A549 (cell line): ENCODE data around the gene PIGP.

Experiments used
- CEBPB ChIP-seq, 2 experiments: fragments of >200 bp in 1 of 2; sonication (Bioruptor Twin) in 1 of 2; formaldehyde crosslinking in 1 of 2; IDR thresholded peaks; 2 replicates each; pipeline ENCODE4 v1.6.1; 2012 to 2016
- CHD4 ChIP-seq: fragments of 200-600 bp; sonication (generic); IDR thresholded peaks from 2 replicates; pipeline ENCODE4 v1.6.1; 2016; ENCODE audit warnings: antibody characterized with exemption, mild to moderate bottlenecking, borderline replicate concordance
- ELK1 ChIP-seq: fragments of 150-350 bp; IDR thresholded peaks from 2 replicates; pipeline ENCODE4 v1.6.1; 2014; ENCODE audit warnings: low read depth, mild to moderate bottlenecking, low read length
- POLR2A ChIP-seq: IDR thresholded peaks from 2 replicates; pipeline ENCODE4 v1.6.1; 2012; ENCODE audit warnings: mild to moderate bottlenecking, low read length
- POLR2AphosphoS2 ChIP-seq: conservative IDR thresholded peaks from 2 replicates; pipeline ENCODE4 v1.6.1; 2012; ENCODE audit warnings: low read length, improper control_type of control experiment, inconsistent platforms
- SMC3 ChIP-seq: fragments of >200 bp; sonication (Bioruptor Twin); formaldehyde crosslinking; IDR thresholded peaks from 3 replicates; pipeline ENCODE4 v1.6.1; 2018; ENCODE audit warnings: inconsistent platforms
- SREBF2 ChIP-seq: fragments of 450-650 bp; IDR thresholded peaks from 2 replicates; pipeline ENCODE4 v1.6.1; 2014; ENCODE audit warnings: mild to moderate bottlenecking, moderate library complexity
- ZSCAN20 ChIP-seq: fragments of 250-450 bp; sonication (Bioruptor Pico); IDR thresholded peaks from 2 replicates; pipeline ENCODE4 v1.8.0; 2022; ENCODE audit warnings: mild to moderate bottlenecking, moderate library complexity
- TF ChIP-seq, protein P1 (sequence below): fragments of >200 bp; sonication (Bioruptor Twin); formaldehyde crosslinking; IDR thresholded peaks from 3 replicates; pipeline ENCODE4 v1.5.1; 2016
- TF ChIP-seq, protein P2 (sequence below): fragments of 450-650 bp; IDR thresholded peaks from 2 replicates; pipeline ENCODE4 v1.6.1; 2014; ENCODE audit warnings: antibody characterized with exemption
- TF ChIP-seq, protein P3 (sequence below): IDR thresholded peaks from 2 replicates; pipeline ENCODE4 v1.6.1; 2012

DNA sequence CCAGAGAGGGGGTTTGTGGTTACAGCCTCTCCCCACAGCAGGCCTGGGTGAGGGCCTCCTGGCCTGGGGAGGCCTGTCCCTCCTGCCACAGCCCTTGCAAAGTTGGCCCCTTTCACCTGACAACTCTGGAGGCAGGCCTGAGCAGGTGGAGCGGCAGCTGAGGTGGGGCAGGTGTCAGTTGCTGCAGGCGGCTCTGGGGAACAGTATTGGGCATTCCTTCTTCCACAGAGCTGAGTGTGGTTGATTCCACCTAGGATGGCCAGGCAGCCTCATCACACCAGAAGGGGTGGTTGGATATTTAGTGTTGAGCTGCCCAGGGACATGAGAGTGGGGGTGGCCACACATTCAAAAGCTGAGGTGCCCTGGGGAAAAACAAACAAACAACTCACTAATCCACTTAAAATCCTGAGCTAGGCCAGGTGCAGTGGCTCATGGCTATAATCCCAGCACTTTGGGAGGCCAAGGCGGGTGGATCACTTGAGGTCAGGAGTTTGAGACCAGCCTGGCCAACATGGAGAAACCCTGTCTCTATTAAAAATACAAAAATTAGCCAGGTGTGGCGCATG lies 31.1 kb downstream of the PIGP start:
- TF ChIP-seq POLR2A (no peak), ELK1 (no peak), POLR2AphosphoS2 (no peak), SMC3 (no peak), ZSCAN20 (no peak), CEBPB (IDR thresholded peaks at IDR 0.05) (no peak), CHD4 (no peak), SREBF2 (no peak)
- TF ChIP-seq, protein P1, sequence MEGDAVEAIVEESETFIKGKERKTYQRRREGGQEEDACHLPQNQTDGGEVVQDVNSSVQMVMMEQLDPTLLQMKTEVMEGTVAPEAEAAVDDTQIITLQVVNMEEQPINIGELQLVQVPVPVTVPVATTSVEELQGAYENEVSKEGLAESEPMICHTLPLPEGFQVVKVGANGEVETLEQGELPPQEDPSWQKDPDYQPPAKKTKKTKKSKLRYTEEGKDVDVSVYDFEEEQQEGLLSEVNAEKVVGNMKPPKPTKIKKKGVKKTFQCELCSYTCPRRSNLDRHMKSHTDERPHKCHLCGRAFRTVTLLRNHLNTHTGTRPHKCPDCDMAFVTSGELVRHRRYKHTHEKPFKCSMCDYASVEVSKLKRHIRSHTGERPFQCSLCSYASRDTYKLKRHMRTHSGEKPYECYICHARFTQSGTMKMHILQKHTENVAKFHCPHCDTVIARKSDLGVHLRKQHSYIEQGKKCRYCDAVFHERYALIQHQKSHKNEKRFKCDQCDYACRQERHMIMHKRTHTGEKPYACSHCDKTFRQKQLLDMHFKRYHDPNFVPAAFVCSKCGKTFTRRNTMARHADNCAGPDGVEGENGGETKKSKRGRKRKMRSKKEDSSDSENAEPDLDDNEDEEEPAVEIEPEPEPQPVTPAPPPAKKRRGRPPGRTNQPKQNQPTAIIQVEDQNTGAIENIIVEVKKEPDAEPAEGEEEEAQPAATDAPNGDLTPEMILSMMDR: no peak
- TF ChIP-seq, protein P2, sequence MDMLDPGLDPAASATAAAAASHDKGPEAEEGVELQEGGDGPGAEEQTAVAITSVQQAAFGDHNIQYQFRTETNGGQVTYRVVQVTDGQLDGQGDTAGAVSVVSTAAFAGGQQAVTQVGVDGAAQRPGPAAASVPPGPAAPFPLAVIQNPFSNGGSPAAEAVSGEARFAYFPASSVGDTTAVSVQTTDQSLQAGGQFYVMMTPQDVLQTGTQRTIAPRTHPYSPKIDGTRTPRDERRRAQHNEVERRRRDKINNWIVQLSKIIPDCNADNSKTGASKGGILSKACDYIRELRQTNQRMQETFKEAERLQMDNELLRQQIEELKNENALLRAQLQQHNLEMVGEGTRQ: no peak
- TF ChIP-seq, protein P3, sequence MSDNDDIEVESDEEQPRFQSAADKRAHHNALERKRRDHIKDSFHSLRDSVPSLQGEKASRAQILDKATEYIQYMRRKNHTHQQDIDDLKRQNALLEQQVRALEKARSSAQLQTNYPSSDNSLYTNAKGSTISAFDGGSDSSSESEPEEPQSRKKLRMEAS: no peak
